Adrenal gland (tissue), 12 donors: ENCODE measurements around the gene RNASE8. TPM values are rescaled to one million over a fixed set of nuclear protein-coding genes. Genes with fewer than 3 reads are reported as not detected.

ENCODE experiments used
- DNase-seq, 7 donors: peaks; one replicate each; pipeline ENCODE4 v3.0.0-alpha.2; 2019 to 2020
- H3K27ac ChIP-seq, 5 donors: fragments of 200-600 bp; sonication (generic) in 4 of 5; 1 replicate in 3 of 5; 2 replicates in 2 of 5; pipeline versions ENCODE4 v1.5.1 to v1.8.0; 2016 to 2020; ENCODE audit warnings: mild to moderate bottlenecking in 1 of 5
- H3K27me3 ChIP-seq: fragments of 200-600 bp; 2 replicates; pipeline ENCODE4 v1.8.0; 2021
- H3K36me3 ChIP-seq, 2 donors: fragments of 200-600 bp; replicated peaks in 1 of 2; 1 replicate in 1 of 2; 2 replicates in 1 of 2; pipeline versions ENCODE4 v1.5.1 to v1.8.0; 2018 to 2022
- H3K4me1 ChIP-seq, 2 donors: fragments of 200-600 bp; replicated peaks in 1 of 2; 1 replicate in 1 of 2; 2 replicates in 1 of 2; pipeline versions ENCODE4 v1.5.1 to v1.8.0; 2018 to 2021
- H3K4me3 ChIP-seq, 4 donors: fragments of 200-600 bp; sonication (generic) in 3 of 4; one replicate each; pipeline ENCODE4 v1.5.1; 2016 to 2018
- H3K9me3 ChIP-seq, 3 donors: fragments of 200-600 bp; sonication (generic) in 1 of 3; replicated peaks in 1 of 3; 1 replicate in 2 of 3; 2 replicates in 1 of 3; pipeline versions ENCODE4 v1.5.1 to v1.8.0; 2016 to 2021
- CTCF ChIP-seq, 6 experiments: fragments of 450-650 bp in 4 of 6; fragments of 200-600 bp in 2 of 6; sonication (generic) in 1 of 6; IDR thresholded peaks; 1 replicate in 5 of 6; 2 replicates in 1 of 6; pipeline versions ENCODE4 v1.5.1 to v1.8.0; 2016 to 2021; ENCODE audit warnings: antibody characterized with exemption in 6 of 6, mild to moderate bottlenecking in 2 of 6, moderate library complexity in 1 of 6
- POLR2A ChIP-seq, 2 donors: fragments of 450-650 bp; IDR thresholded peaks; one replicate each; pipeline ENCODE4 v1.6.1; 2017; ENCODE audit warnings: antibody characterized with exemption in 2 of 2, mild to moderate bottlenecking in 2 of 2, moderate library complexity in 1 of 2
- WGBS, 4 donors: extraction: QIAGEN DNeasy Blood & Tissue Kit in 2 of 4; methylation state at CpG; one replicate each; pipeline versions ENCODE4 v1.1.5 to v1.1.7; 2013 to 2017; 5-methylcytosine and 5-hydroxymethylcytosine counted together
- intact Hi-C, 2 donors: fragments of 100-400 bp; cut with DNase I; formaldehyde crosslinking; loops; one replicate each; pipeline versions ENCODE4 v1.14.1 to v1.15.0; 2022 to 2023
- polyA plus RNA-seq, 3 donors: library from polyadenylated mRNA; stranded (reverse); fragments of 200-250 nt in 2 of 3; fragments of 350-450 nt in 1 of 3; fragmentation: Illumina TruSeq in 1 of 3; extraction: RNeasy Lipid Tissue Mini Kit (QIAGEN cat#74804) in 1 of 3; gene quantifications; one replicate each; pipeline ENCODE4 v1.2.3, GENCODE V29; 2013 to 2014
- total RNA-seq, 9 donors: library from RNA; depleted of rRNA in 4 of 9; stranded (reverse); fragments of >200 nt in 4 of 9; fragments of 120-200 nt in 1 of 9; fragmentation: NEBNext Ultra II Directional in 1 of 9; extraction: Animal tissue kit (Norgen Biotek cat#: 25700) in 1 of 9; gene quantifications; one replicate each; pipeline versions ENCODE4 v1.1.0 to v1.2.4, GENCODE V29; 2013 to 2023
- donor health status: healthy with polysubstance abuse.
- donor health status: Bipolar disorder and iron deficiency.
- donor health status: DM: yes; HTN: yes; CAD: no.
- donor health status: DM: no; HTN: no; CAD: no.
- donor health status: DM: no; HTN: no; CAD: no.
- donor health status: DM: yes; HTN: yes; CAD: no.

The RNASE8 gene
- total and polyA plus RNA-seq, 12 donors = not detected

DNA sequence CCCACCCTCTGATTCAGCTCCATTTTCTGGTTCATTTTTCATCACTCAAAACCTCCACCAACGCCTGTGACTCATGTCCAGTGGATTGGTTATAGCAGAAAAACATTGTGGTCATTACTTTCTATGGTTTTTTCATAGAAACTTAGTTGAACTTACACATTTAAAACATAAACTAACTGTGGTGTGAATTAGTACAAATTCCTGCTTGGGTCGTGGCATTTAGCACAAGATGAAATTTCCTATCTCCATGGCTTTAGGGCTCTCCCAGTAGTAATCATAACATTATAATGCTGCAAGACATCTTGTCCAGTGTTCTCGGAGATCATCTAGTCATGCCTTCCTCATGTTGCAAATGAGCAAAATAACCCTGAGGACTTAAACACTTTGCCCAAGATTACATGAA, 8.3 kb upstream of the RNASE8 start:
- no peaks in the 10 kb centered on the region for H3K27me3 ChIP-seq
- H3K36me3 ChIP-seq = no peaks in the 10 kb centered on the region
- WGBS, 4 donors = 53 to 60% (median 56%) methylated on average over 3 of the region's 3 CpGs
- TF ChIP-seq CTCF (IDR thresholded peaks at IDR 0.05) (no peak), POLR2A (IDR thresholded peaks at IDR 0.05) (no peak)
- peak overlapping the region in 4 of 5 donors; percentile 14 to 81 (median 64) for H3K27ac ChIP-seq
- H3K4me1 ChIP-seq = peaks cover 22 to 39% of the 10 kb centered on the region in 2 donors
- no peak overlapping the region for H3K4me3 ChIP-seq
- intact Hi-C loops = no loop called here
- DNase-seq = no peak
- no peaks in the 10 kb centered on the region for H3K9me3 ChIP-seq

GRCh38 chr14:21050597-21050996, 7.0 kb upstream of the RNASE8 start:
- Histone ChIP-seq H3K4me3 (no peak overlapping the region), H3K27ac (no peak overlapping the region), H3K27me3 (no peaks in the 10 kb centered on the region), H3K4me1 (peaks cover 21 to 37% of the 10 kb centered on the region in 2 donors), H3K36me3 (no peaks in the 10 kb centered on the region), H3K9me3 (no peaks in the 10 kb centered on the region)
- no peak for DNase-seq
- intact Hi-C loops = no loop called here
- no peak for TF ChIP-seq CTCF (IDR thresholded peaks at IDR 0.05)
- TF ChIP-seq POLR2A (IDR thresholded peaks at IDR 0.05) = no peak
- WGBS, 4 donors = 72 to 79% (median 75%) methylated on average over 3 of the region's 3 CpGs

DNA sequence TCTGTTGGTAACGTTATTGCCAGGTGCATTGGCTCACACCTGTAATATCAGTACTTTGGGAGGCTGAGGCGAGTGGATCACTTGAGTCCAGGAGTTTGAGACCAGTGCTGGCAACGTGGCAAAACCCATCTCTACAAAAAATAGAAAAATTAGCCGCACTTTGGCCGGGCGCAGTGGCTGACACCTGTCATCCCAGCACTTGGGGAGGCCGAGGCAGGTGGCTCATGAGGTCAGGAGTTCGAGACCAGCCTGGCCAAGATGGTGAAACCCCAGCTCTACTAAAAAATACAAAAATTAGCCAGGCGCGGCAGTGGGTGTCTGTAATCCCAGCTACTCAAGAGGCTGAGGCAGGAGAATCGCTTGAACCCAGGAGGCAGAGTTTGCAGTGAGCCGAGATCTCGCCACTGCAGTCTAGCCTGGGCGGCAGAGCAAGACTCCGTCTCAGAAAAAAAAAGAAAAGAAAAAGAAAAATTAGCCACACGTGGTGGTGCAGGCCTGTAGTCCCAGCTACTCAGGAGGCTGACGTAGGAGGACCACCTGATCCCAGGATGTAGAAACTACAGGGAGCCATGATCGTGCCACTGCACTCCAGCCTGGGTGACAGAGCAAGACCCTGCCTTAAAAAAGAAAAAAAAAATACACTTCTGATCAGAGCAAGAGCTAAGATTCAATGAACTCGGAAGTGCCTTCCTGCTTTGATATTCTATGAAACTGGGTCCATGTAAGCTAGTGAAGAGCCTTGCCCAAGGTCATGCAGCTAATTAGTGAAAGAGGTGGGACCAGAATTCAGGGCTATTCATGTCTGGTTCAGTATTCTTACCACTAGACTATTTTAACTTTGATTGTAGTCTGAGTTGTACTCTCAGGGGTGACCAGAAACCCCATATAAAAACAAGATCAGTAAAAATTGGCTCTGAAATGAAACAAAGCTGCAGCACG, 4.2 kb upstream of the RNASE8 start:
- WGBS, 4 donors = 89 to 91% (median 89%) methylated on average over 20 of the region's 20 CpGs
- Histone ChIP-seq H3K27ac (no peak overlapping the region), H3K36me3 (no peaks in the 10 kb centered on the region), H3K4me3 (no peak overlapping the region), H3K9me3 (no peaks in the 10 kb centered on the region), H3K4me1 (peaks cover 11 to 21% of the 10 kb centered on the region in 2 donors), H3K27me3 (no peaks in the 10 kb centered on the region)
- intact Hi-C loops = no loop called here
- no peak for DNase-seq
- TF ChIP-seq CTCF (IDR thresholded peaks at IDR 0.05) (no peak), POLR2A (IDR thresholded peaks at IDR 0.05) (no peak)

DNA sequence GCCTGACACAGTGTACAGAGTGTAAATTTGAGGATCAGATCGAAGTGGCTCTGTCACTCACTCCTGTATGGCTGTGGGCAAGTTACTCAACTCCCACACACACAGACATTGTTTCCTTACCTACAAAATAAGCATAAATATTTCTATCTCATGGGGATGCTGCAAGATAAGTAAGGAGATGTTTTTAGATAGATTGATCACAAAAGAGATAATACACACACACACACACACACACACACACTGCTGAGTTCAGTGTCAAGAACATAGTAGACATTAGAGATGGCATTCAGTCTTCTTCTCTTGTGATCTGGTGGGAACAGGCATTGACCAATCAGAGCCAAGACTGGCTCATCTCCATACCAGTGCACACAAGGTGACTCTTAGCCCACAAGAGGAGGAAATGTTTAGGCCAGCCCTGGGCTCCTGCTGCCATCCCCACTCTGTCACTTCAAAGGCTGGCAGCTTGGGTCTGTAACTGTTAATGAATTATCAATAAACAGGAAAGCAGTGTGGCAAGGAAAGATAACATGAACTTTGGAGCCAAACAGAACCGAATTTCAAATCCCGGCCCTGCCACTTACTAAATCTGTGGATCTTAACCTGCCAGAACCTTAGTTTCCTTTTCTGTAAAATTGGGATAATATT, 3.4 kb upstream of the RNASE8 start:
- WGBS, 4 donors = 61 to 72% (median 63%) methylated on average over 3 of the region's 3 CpGs
- intact Hi-C loops = no loop called here
- TF ChIP-seq POLR2A (IDR thresholded peaks at IDR 0.05) = no peak
- no peak for TF ChIP-seq CTCF (IDR thresholded peaks at IDR 0.05)

More for the DNA sequence above, 3.4 kb upstream of the RNASE8 start:
- Histone ChIP-seq H3K27me3 (no peaks in the 10 kb centered on the region), H3K36me3 (no peaks in the 10 kb centered on the region), H3K27ac (no peak overlapping the region), H3K9me3 (no peaks in the 10 kb centered on the region), H3K4me3 (no peak overlapping the region), H3K4me1 (peaks cover 3 to 13% of the 10 kb centered on the region in 2 donors)
- DNase-seq = no peak
